ENCODE data around the gene TMEFF2.

TMEFF2 gene

GRCh38 chr2:192007581-192008228 is 187.0 kb downstream of the TMEFF2 start:
- no peak for DNase-seq

- no peak for DNase-seq
These were observed 189.5 kb downstream of the TMEFF2 start for GRCh38 chr2:192005211-192005610.

- no peak for DNase-seq
These were observed 190.4 kb downstream of the TMEFF2 start for GRCh38 chr2:192004188-192004963.

DNA sequence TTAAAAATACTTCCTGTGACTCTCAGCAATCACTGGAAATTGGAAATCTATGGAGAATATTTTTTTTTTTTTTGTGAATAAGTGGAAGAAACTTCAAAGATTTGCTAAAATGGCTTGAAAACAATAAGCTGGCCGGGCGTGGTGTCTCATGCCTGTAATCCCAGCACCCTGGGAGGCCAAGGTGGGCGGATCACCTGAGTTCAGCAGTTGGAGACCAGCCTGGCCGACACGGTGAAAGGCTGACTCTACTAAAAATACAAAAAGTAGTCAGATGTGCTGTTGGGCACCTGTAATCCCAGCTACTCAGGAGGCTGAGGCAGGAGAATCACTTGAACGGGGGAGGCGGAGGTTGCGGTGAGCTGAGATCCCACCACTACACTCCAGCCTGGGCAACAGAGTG is 192.3 kb downstream of the TMEFF2 start:
- DNase-seq: no peak

DNA sequence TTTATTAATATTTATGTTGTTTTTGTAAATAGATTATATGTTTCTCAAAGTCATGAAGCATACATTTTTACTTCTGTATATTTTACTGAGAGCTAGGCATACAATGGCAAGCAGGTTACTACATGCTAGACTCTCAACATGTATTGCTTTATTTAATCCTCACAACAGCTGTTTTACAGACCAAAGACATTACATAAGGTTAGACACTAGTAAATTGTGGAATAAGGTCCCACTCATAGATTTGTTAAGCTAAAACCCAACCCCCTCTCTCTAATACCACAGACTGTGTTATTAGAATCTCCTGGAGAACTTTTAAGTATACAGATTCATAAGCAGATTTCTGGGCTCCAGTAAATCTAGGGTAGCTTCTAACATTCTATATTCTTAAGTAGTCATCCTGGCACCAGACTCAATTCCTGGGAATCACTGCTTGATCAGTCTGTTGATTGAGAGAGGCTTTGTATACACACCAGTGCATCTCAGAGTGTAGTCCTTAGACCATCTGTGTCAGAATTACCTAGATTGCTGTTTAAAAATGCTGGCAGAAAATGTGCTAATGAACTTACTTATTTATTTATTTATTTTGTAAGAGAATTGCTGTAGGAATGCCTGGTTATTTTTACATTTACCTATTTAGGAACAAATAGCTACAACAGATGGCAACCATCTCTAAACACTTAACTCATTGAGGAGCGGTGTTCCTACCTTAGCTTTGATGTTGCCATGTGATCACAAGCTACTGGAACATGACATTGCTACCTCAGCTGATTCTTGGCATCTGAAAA is 194.3 kb downstream of the TMEFF2 start:
- DNase-seq: peak; percentile 16 to 52

- no peak for DNase-seq
These were observed 195.5 kb downstream of the TMEFF2 start for GRCh38 chr2:191999101-191999841.

- DNase-seq: no peak
These were observed 199.4 kb downstream of the TMEFF2 start for GRCh38 chr2:191995285-191995684.

- DNase-seq: no peak
These were observed 200.0 kb downstream of the TMEFF2 start for GRCh38 chr2:191994749-191995148.

DNA sequence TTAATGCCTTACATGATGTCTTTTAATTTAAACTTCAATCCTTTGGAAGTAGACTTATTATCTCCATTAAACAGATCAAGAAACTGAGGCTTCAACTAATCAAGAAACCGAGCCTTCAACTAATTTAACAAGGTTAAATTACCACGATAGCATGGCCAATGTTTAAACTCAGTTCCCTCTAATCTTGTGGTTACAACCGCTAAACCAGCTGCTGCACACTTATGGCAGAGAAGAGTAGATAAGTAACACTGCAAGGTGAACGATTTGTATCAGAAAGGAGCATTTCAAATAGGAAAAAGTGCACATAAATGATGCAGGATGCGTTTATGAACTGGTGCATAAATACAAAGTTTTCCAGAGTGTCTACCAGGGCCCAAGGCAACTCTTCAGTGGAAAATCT is 203.3 kb downstream of the TMEFF2 start:
- no peak for DNase-seq

DNA sequence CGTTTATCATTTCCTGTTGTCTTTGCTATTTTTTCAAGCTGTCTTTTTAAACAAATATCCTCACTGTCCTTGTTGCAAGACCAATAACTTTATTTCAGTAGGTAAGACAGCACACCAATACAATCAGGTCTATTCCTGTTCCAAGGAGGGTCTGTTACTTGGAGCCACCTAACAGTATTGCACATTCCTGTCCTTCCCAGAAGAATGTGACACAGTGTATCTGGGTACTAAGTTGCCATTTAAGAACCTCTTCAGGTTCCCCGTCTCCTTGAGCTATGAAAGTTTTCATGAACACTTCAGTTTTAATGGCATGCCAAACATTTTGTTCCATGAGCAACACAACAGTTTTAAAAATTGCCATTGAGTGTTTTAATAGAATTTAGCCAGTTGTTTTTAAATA is 209.0 kb downstream of the TMEFF2 start:
- DNase-seq: no peak

- DNase-seq: no peak
These were observed 211.1 kb downstream of the TMEFF2 start for GRCh38 chr2:191983591-191983990.

- no peak for DNase-seq
These were observed 211.5 kb downstream of the TMEFF2 start for GRCh38 chr2:191983186-191983585.

- no peak for DNase-seq
These were observed 213.0 kb downstream of the TMEFF2 start for GRCh38 chr2:191981706-191982105.

GRCh38 chr2:191980483-191980882 is 214.2 kb downstream of the TMEFF2 start:
- DNase-seq: no peak

GRCh38 chr2:191979221-191979730 is 215.5 kb downstream of the TMEFF2 start:
- no peak for DNase-seq

GRCh38 chr2:191977754-191978153 is 217.0 kb downstream of the TMEFF2 start:
- DNase-seq: no peak

DNA sequence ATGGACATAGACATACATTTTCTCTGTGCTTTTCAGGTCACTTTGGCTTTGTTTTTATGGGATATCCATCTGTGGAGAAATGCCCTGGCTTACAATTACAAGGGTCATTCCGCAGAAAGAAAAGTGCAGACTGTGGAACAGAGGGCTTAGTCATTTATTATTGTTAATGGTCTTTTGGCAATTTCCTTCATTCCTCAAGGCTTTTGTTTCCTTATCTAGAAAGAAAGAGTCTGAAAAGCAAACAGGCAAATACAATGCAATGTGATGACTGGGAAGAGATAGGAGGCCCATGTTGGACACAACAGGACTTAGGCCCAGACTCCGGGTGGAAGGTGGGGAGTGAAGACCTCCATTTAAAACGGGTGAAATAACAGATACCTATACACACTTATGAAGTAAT is 218.3 kb downstream of the TMEFF2 start:
- no peak for DNase-seq

GRCh38 chr2:191974676-191975075 is 220.1 kb downstream of the TMEFF2 start:
- DNase-seq: no peak

DNA sequence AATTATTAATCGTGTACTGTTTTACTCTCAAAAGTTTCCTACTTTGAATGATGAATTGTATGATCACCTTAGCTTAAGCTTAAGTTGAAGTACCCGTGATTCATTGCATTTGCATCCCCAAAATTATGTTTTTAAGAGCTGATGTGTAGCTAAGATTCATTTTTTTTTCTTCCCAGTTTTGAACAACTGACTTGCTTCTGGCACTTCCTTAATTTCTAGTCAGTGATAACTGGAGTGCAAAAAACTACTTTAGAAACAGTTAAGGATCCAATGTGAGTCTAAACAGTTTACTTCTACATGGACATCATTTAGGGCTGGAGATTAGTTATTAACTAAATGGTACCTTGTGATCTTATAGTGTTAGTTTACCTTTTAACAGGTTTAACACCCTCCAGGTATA is 223.9 kb downstream of the TMEFF2 start:
- no peak for DNase-seq

DNA sequence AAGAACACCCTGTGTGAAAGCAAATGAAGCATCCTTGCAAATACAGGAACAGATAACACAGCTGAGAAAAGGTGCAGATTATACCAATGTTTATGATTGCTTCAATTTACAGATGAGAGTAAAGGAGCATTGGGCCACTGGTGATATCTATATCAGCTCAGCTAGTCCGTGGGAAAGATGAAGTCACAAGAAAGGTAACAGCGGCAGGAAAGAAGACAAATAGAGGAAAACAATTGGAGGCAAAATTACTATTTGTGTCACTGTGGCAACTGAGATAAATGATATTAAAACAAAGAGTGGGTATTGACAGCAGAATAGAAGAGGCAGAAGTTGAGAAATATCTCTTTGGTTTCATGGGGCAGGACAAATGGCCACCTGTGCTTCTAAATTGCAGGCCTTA is 226.6 kb downstream of the TMEFF2 start:
- DNase-seq: no peak

- DNase-seq: no peak
These were observed 229.0 kb downstream of the TMEFF2 start for GRCh38 chr2:191965733-191966132.

- no peak for DNase-seq
These were observed 233.2 kb downstream of the TMEFF2 start for GRCh38 chr2:191961556-191961955.

DNA sequence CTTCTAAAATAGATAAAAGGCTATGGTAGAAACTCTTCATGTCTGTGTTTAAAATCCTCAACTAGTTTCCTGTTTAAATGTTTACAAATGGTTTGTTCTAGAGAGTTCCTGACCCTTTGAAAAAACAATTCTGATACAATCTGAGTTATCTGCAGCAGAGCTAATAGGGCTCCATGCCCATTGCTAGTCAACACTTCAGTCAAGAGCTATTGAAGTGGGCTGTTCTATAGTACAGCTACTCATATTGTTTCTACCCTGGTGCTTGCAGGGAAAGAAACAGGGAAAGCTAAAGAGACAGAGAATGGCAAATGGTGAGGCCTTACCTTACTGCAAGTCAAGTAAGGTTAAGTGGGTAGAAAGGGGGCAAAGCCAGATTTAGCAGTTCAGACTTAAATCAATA is 235.5 kb downstream of the TMEFF2 start:
- DNase-seq: no peak

Data from cerebellar nuclear complex (tissue), 1 donor.